ENCODE measurements around the gene ZBTB18.

ZBTB18 gene

GRCh38 chr1:244064621-244065020 lies 13.5 kb downstream of the ZBTB18 start:
- no peak for FAIRE-seq

- FAIRE-seq, result no peak
Observed at GRCh38 chr1:244065063-244065793, 14.1 kb downstream of the ZBTB18 start.

- no peak for FAIRE-seq
Observed at GRCh38 chr1:244065960-244066388, 14.9 kb downstream of the ZBTB18 start.

GRCh38 chr1:244066954-244067716 lies 16.1 kb downstream of the ZBTB18 start:
- FAIRE-seq, result no peak

- no peak for FAIRE-seq
Observed at GRCh38 chr1:244067893-244068292, 16.8 kb downstream of the ZBTB18 start.

GRCh38 chr1:244068567-244068966 lies 17.5 kb downstream of the ZBTB18 start:
- FAIRE-seq, result no peak

- no peak for FAIRE-seq
Observed at GRCh38 chr1:244069326-244069898, 18.3 kb downstream of the ZBTB18 start.

GRCh38 chr1:244074559-244075171 lies 23.6 kb downstream of the ZBTB18 start:
- FAIRE-seq, result no peak

GRCh38 chr1:244075247-244075722 lies 24.2 kb downstream of the ZBTB18 start:
- FAIRE-seq, result no peak

- FAIRE-seq, result no peak
Observed at GRCh38 chr1:244076740-244077139, 25.7 kb downstream of the ZBTB18 start.

GRCh38 chr1:244077473-244078220 lies 26.6 kb downstream of the ZBTB18 start:
- no peak for FAIRE-seq

- FAIRE-seq, result no peak
Observed at GRCh38 chr1:244080343-244080929, 29.4 kb downstream of the ZBTB18 start.

- no peak for FAIRE-seq
Observed at GRCh38 chr1:244082969-244083368, 31.9 kb downstream of the ZBTB18 start.

GRCh38 chr1:244083383-244083943 lies 32.4 kb downstream of the ZBTB18 start:
- FAIRE-seq, result no peak

- FAIRE-seq, result no peak
Observed at GRCh38 chr1:244084763-244085162, 33.7 kb downstream of the ZBTB18 start.

- no peak for FAIRE-seq
Observed at GRCh38 chr1:244085891-244086290, 34.8 kb downstream of the ZBTB18 start.

- no peak for FAIRE-seq
Observed at GRCh38 chr1:244087021-244087560, 36.0 kb downstream of the ZBTB18 start.

GRCh38 chr1:244087611-244088010 lies 36.5 kb downstream of the ZBTB18 start:
- FAIRE-seq, result no peak

GRCh38 chr1:244088161-244088560 lies 37.1 kb downstream of the ZBTB18 start:
- FAIRE-seq, result no peak

- no peak for FAIRE-seq
Observed at GRCh38 chr1:244089561-244089960, 38.5 kb downstream of the ZBTB18 start.

- no peak for FAIRE-seq
Observed at GRCh38 chr1:244090645-244091044, 39.6 kb downstream of the ZBTB18 start.
